Stimulated activated CD4-positive, alpha-beta T cell treated with anti-CD3 and anti-CD28 coated beads, Interleukin-12 subunit alpha, Interleukin-12 subunit beta, amount 100 ng/mL, for 24 hours (primary cell): ENCODE measurements around the gene FBXO15.
A peak's percentile ranks its signal among the peaks of the same experiment; 100 is the strongest.

Experiments used
- DNase-seq, 2 experiments: peaks; one replicate each; pipeline ENCODE4 v3.0.0-alpha.2; 2020; ENCODE audit warnings: low read depth in 2 of 2

The FBXO15 gene

GRCh38 chr18:74114116-74114515 lies 33.5 kb downstream of the FBXO15 start:
- DNase-seq, result no peak

- DNase-seq, result no peak
These were observed 33.9 kb downstream of the FBXO15 start for GRCh38 chr18:74113711-74114110.

DNA sequence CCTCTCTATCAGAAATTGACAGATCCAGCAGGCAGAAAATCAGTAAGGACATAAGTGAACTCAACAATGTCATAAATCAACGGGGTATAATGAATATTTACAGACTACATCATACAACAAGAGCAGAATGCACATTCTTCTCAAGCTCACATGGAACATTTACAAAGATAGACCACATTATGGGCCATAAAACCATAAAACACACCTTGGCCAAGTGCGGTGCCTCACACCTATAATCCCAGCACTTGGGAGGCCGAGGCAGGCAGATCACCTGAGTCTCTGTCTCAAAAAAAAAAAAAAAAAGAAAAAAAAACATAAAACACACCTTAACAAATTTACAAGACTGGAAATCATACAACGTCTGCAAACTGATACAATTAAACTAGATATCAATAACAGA lies 36.7 kb downstream of the FBXO15 start:
- no peak for DNase-seq

GRCh38 chr18:74110149-74110548 lies 37.5 kb downstream of the FBXO15 start:
- no peak for DNase-seq

DNA sequence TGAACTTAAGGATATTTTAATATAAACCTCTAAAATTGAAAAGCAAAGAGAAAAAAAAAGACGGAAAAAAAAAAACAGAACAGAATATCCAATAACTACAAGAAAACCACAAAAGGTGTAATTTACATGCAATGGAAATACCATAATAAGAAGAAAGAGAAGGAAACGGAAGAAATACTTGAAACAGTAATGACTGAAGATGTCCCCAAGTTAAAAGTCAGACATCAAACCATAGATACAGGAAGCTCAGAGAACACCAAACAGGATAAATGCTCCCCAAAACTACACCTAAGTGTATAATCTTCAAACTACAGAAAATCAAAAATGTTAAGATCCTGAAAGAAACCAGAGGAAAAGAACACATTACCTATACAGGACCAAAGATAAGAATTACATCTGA lies 39.2 kb downstream of the FBXO15 start:
- no peak for DNase-seq

DNA sequence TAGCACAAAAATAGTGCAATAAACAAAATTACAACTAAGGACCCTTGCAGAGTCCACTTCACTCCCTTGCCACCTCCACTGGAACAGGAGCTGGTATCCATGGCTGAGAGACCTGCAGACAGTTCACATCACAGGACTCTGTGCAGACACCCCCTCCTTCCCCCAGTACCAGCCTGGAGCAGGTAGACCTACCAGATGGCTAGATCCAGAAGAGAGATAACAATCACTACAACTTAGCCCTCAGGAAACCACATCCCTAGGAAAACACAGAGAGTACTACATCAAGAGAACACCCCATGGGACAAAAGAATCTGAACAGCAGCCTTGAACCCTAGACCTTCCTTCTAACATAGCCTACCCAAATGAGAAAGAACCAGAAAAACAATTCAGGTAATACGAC lies 49.8 kb downstream of the FBXO15 start:
- no peak for DNase-seq

DNA sequence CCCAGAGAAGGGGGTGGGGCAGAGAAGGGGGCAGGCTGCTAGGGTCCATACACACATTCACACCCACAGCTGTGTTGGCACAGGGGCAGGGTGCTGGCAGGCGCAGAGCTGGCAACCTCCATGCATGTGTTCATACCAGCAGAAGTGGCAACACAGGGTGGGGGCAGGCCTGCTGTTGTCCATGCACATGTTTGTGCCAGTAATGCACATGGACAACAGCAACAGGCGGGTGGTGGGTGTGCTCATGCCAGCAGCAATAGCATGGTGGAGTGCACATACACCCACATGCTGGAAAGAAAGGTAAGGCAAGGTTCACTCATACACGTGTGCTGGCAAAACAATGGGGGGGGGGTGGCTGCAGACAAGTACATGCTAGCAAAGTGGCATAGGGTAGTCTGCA lies 54.7 kb downstream of the FBXO15 start:
- DNase-seq, result no peak

GRCh38 chr18:74084184-74084855 lies 63.3 kb downstream of the FBXO15 start:
- no peak for DNase-seq

GRCh38 chr18:74083557-74083952 lies 64.1 kb downstream of the FBXO15 start:
- DNase-seq, result no peak

- peak in 1 of 2 experiments; percentile 11 for DNase-seq
These were observed 64.7 kb downstream of the FBXO15 start for GRCh38 chr18:74082742-74083556.

- peak; percentile 34 to 59 for DNase-seq
These were observed 65.5 kb downstream of the FBXO15 start for GRCh38 chr18:74081966-74082741.

DNA sequence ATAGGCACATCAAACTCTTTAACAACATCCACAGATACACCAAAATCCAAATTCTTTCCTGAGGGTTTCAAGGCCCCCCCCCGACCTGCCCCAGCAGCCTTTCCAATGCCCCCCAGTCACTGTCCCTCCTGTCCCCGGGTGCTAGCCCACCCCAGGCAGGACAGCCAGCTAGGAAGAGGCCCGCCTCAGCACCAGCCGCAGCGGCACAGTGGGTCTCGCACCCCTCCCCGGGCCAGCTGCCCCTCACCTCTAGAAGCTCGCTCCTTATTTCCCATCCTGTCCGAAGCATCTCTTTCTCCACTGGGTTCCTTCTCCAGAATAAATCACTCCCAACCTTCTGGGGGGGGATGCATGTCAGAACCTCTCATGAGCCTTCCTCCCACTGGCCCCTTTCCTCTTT lies 69.4 kb downstream of the FBXO15 start:
- DNase-seq, result no peak

- no peak for DNase-seq
These were observed 72.7 kb downstream of the FBXO15 start for GRCh38 chr18:74074668-74075564.

DNA sequence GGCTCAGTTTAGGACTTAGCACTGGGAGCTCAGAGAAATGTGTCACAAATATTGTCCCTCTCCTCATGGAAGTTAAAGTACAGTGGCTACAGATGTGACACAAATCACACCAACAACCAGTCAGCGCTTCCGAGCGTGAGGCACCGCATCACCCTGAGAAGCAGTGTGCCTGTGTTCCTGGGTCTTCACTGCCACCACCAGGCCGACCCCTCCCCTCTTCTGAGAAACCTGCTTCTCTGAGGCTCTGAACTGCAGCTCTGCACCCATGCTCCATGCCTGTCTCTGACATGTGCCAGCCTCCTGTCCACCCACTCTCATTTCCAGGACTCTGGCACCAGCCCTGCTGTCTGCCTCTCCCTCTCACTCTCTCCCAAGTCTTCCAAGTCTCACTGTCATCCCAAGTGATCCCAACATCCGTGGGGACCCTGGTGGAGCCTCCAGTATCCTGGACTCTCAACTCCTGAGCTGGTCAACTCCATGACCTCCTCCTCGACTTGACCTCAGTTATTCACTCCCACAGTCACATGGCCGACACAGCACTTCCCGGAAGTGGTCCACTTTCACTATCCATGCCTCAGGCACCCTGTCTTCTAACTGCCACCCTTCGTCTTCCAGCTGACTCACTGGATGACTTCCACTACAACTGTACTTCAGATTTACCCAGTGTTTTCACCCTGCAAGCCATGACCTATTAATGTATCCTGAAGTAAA lies 73.5 kb downstream of the FBXO15 start:
- no peak for DNase-seq

- no peak for DNase-seq
These were observed 78.2 kb downstream of the FBXO15 start for GRCh38 chr18:74069178-74070050.

DNA sequence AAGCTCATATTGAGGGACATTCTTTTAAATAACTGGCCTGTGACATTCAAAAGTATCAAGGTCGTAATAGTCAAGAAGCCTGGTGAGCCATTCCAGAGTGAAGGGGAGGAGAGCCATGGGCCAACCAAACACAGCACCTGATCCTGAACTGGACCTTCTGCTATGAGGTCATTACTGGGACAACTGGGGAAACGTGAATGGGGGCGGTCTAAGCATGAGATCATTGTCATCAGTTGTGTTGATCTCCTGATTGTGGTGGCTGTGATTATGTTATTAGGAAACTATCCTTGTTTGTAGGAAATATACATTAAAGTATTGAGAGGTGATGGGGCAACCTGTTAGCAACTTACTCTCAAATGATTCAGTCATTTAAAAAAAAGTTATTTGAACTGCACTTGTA lies 79.3 kb downstream of the FBXO15 start:
- no peak for DNase-seq

DNA sequence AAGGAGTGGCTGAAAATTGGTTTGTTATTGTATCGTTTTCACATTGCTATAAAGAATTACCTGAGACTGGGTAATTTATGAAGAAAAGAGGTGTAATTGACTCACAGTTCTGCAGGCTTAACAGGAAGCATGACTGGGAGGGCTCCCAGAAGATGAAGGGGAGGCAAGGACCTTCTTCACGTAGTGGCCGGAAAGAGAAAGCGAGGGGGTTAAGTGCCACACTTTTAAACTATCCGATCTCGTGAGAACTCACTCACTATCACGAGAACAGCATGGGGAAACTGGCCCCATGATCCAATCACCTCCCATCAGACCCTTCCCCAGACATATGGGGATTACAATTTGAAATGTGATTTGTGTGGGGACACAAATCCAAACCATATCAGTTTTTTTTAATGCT lies 81.6 kb downstream of the FBXO15 start:
- DNase-seq, result no peak

GRCh38 chr18:74065366-74065765 lies 82.3 kb downstream of the FBXO15 start:
- DNase-seq, result no peak

- DNase-seq, result peak; percentile 33 to 43
These were observed 83.1 kb downstream of the FBXO15 start for GRCh38 chr18:74064510-74064909.

DNA sequence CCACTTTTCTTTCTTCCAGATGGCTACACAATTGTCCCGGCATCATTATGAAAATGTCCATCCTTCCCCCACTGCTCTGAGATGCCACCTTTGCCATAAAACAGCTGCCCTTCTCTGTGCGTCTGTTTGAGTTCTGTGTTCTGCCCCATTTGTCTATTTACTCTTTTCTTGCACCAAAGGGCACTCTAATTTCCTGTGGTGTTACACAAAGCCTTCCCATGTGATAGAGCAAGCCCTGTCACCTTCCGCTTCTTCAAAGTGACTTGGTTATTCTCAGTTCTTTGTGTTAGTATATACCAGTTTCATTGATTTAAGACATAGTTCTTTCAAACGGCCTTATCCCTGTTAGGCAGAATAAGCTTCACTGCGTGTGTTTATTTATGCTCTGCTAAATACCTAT lies 84.1 kb downstream of the FBXO15 start:
- no peak for DNase-seq
